SK-N-SH (cell line): ENCODE measurements around the gene GPC5. TPM values are rescaled to one million over a fixed set of nuclear protein-coding genes. Genes with fewer than 3 reads are reported as not detected.
A peak's percentile ranks its signal among the peaks of the same experiment; 100 is the strongest.

Experiments used
- CTCF ChIA-PET: fragments of 300-600, 350-600 bp; formaldehyde crosslinking; extraction: SDS; loops from one replicate; lab custom pipeline; 2021; lab: Yijun Ruan, JAX
- POLR2A ChIA-PET: fragments of 350-600 bp; sonication (Branson Sonifier 250); formaldehyde crosslinking; extraction: SDS; loops from one replicate; lab custom pipeline; 2020; ENCODE audit warnings: antibody characterized with exemption, inconsistent platforms; lab: Yijun Ruan, JAX
- DNase-seq: peaks from one replicate; pipeline ENCODE4 v3.0.0; 2012
- H2AFZ ChIP-seq: fragments of 200-600 bp; sonication (generic); 2 replicates; pipeline ENCODE4 v1.8.1; 2016; ENCODE audit warnings: antibody characterized with exemption, mild to moderate bottlenecking, low read depth
- H3F3A ChIP-seq: fragments of 200-600 bp; sonication (generic); replicated peaks from 2 replicates; pipeline ENCODE3; 2016; ENCODE audit warnings: antibody characterized with exemption, mild to moderate bottlenecking; ENCODE audit not compliant: insufficient read depth
- H3K27ac ChIP-seq, 2 experiments: fragments of 200-500 bp in 1 of 2; fragments of 200-600 bp in 1 of 2; sonication (Bioruptor generic) in 1 of 2; sonication (generic), shearing (Covaris generic) in 1 of 2; 2 replicates each; pipeline versions ENCODE4 v1.5.1 to v1.6.1; 2014 to 2016; ENCODE audit warnings: low read depth in 2 of 2, inconsistent platforms in 1 of 2, low read length in 1 of 2, mild to moderate bottlenecking in 1 of 2, mixed read lengths in 1 of 2
- H3K27me3 ChIP-seq: fragments of 200-600 bp; sonication (generic), shearing (Covaris generic); 2 replicates; pipeline ENCODE4 v1.6.1; 2016; ENCODE audit warnings: mixed run types; ENCODE audit not compliant: insufficient read depth
- H3K36me3 ChIP-seq, 2 experiments: fragments of 200-500 bp in 1 of 2; fragments of 200-600 bp in 1 of 2; sonication (Bioruptor generic) in 1 of 2; sonication (generic) in 1 of 2; replicated peaks in 1 of 2; 2 replicates each; pipeline versions ENCODE3 to v1.5.1; 2014 to 2016; ENCODE audit warnings: low read length in 1 of 2, mild to moderate bottlenecking in 1 of 2; ENCODE audit not compliant: insufficient read depth in 2 of 2, control insufficient read depth in 1 of 2
- H3K4me1 ChIP-seq, 2 experiments: fragments of 200-500 bp in 1 of 2; fragments of 200-600 bp in 1 of 2; sonication (Bioruptor generic) in 1 of 2; sonication (generic), shearing (Covaris generic) in 1 of 2; 2 replicates each; pipeline versions ENCODE4 v1.5.1 to v1.6.1; 2014 to 2016; ENCODE audit warnings: low read depth in 1 of 2, low read length in 1 of 2, mixed run types in 1 of 2; ENCODE audit not compliant: insufficient read depth in 2 of 2, control insufficient read depth in 1 of 2
- H3K4me2 ChIP-seq: fragments of 200-600 bp; sonication (generic), shearing (Covaris generic); 2 replicates; pipeline ENCODE4 v1.6.1; 2017; ENCODE audit warnings: mixed run types
- H3K4me3 ChIP-seq, 2 experiments: fragments of 200-500 bp in 1 of 2; fragments of 200-600 bp in 1 of 2; sonication (Bioruptor generic) in 1 of 2; sonication (generic), shearing (Covaris generic) in 1 of 2; 2 replicates each; pipeline versions ENCODE4 v1.5.1 to v1.8.1; 2014 to 2016; ENCODE audit warnings: low read depth in 2 of 2, inconsistent platforms in 1 of 2, low read length in 1 of 2, mild to moderate bottlenecking in 1 of 2, mixed read lengths in 1 of 2, moderate library complexity in 1 of 2
- H3K79me2 ChIP-seq: fragments of 200-600 bp; sonication (generic); 2 replicates; pipeline ENCODE4 v1.8.1; 2017; ENCODE audit warnings: mild to moderate bottlenecking; ENCODE audit not compliant: insufficient read depth
- H3K9ac ChIP-seq: fragments of 200-600 bp; sonication (generic); 2 replicates; pipeline ENCODE4 v1.6.1; 2017; ENCODE audit warnings: mixed run types
- H3K9me2 ChIP-seq: fragments of 200-600 bp; sonication (generic); 2 replicates; pipeline ENCODE4 v1.6.1; 2017; ENCODE audit warnings: mixed run types
- H3K9me3 ChIP-seq: fragments of 200-600 bp; sonication (generic); 2 replicates; pipeline ENCODE4 v1.6.1; 2017; ENCODE audit warnings: mixed run types, mild to moderate bottlenecking, moderate library complexity
- H4K20me1 ChIP-seq: fragments of 200-600 bp; sonication (generic); 2 replicates; pipeline ENCODE4 v1.6.1; 2017; ENCODE audit warnings: mild to moderate bottlenecking, mixed run types; ENCODE audit not compliant: insufficient read depth
- CHD2 ChIP-seq: fragments of 150-350 bp; IDR thresholded peaks from 2 replicates; pipeline ENCODE4 v1.6.1; 2018; ENCODE audit warnings: low read length; ENCODE audit not compliant: partially characterized antibody
- EP300 ChIP-seq, 2 experiments: IDR thresholded peaks; 2 replicates each; pipeline versions ENCODE4 v1.4.0 to v1.6.1; 2012; ENCODE audit warnings: borderline replicate concordance in 1 of 2, low read depth in 1 of 2, low read length in 1 of 2
- EZH2phosphoT487 ChIP-seq: fragments of 200-600 bp; sonication (generic); IDR thresholded peaks from 2 replicates; pipeline ENCODE4 v1.6.1; 2017; ENCODE audit warnings: low read depth, mixed run types, mild to moderate bottlenecking, antibody characterized with exemption, moderate library complexity, borderline replicate concordance
- FOXJ3 ChIP-seq: sonication (generic); formaldehyde crosslinking; IDR thresholded peaks from 2 replicates; pipeline ENCODE4 v1.5.1; 2020; ENCODE audit warnings: mild to moderate bottlenecking, missing genetic modification reagents
- FOXM1 ChIP-seq: IDR thresholded peaks from 2 replicates; pipeline ENCODE4 v1.4.0; 2012; ENCODE audit warnings: low read depth, mild to moderate bottlenecking
- GATA2 ChIP-seq: sonication (generic); formaldehyde crosslinking; IDR thresholded peaks from 2 replicates; pipeline ENCODE4 v1.5.0; 2020; ENCODE audit warnings: mild to moderate bottlenecking, missing genetic modification reagents
- JUND ChIP-seq: IDR thresholded peaks from 2 replicates; pipeline ENCODE4 v1.4.0; 2012
- NFIC ChIP-seq: IDR thresholded peaks from 2 replicates; pipeline ENCODE4 v1.4.0; 2012; ENCODE audit warnings: borderline replicate concordance
- NRF1 ChIP-seq: IDR thresholded peaks from 2 replicates; pipeline ENCODE4 v1.6.1; 2012; ENCODE audit warnings: low read depth, mild to moderate bottlenecking, low read length
- POLR2AphosphoS5 ChIP-seq: IDR thresholded peaks from 2 replicates; pipeline ENCODE4 v1.6.1; 2012; ENCODE audit warnings: low read depth, low read length
- RAD21 ChIP-seq: IDR thresholded peaks from 2 replicates; pipeline ENCODE4 v1.6.1; 2012; ENCODE audit warnings: mild to moderate bottlenecking, low read length
- SIN3A ChIP-seq: IDR thresholded peaks from 2 replicates; pipeline ENCODE4 v1.6.1; 2012; ENCODE audit warnings: low read depth, mild to moderate bottlenecking, low read length, moderate library complexity, borderline replicate concordance
- SMC3 ChIP-seq: IDR thresholded peaks from 2 replicates; pipeline ENCODE4 v1.6.1; 2012; ENCODE audit warnings: low read depth, low read length, improper control_type of control experiment
- TAF1 ChIP-seq: IDR thresholded peaks from 2 replicates; pipeline ENCODE4 v1.6.1; 2012; ENCODE audit warnings: low read depth, mild to moderate bottlenecking, low read length, moderate library complexity, borderline replicate concordance
- TCF12 ChIP-seq: IDR thresholded peaks from 2 replicates; pipeline ENCODE4 v1.4.0; 2012
- YY1 ChIP-seq: IDR thresholded peaks from 2 replicates; pipeline ENCODE4 v1.4.0; 2012; ENCODE audit warnings: low read depth, mild to moderate bottlenecking
- WGBS: methylation state at CpG from one replicate; pipeline ENCODE4 v1.1.6; 2017; ENCODE audit warnings: low lambda C conversion rate; 5-methylcytosine and 5-hydroxymethylcytosine counted together
- polyA plus RNA-seq, 3 experiments: library from polyadenylated mRNA; depleted of rRNA; stranded (reverse); fragments of >200 nt; gene quantifications; 2 replicates each; pipeline ENCODE4 v1.2.3, GENCODE V29; 2012
- TF ChIP-seq, protein P1 (sequence below): IDR thresholded peaks from 2 replicates; pipeline ENCODE4; 2012
- TF ChIP-seq, protein P2 (sequence below): IDR thresholded peaks from 2 replicates; pipeline ENCODE4 v1.4.0; 2012; ENCODE audit warnings: low read depth
- TF ChIP-seq, protein P3 (sequence below): IDR thresholded peaks from 2 replicates; pipeline ENCODE4 v1.4.0; 2012; ENCODE audit warnings: low read depth, borderline replicate concordance
- TF ChIP-seq, protein P4 (sequence below): IDR thresholded peaks from 2 replicates; pipeline ENCODE4 v1.6.1; 2012; ENCODE audit warnings: mild to moderate bottlenecking, low read depth, low read length, moderate library complexity

The GPC5 gene
- polyA plus RNA-seq, 1 of the 3 experiments (the other 2 are of a cell fraction) = 0.03 TPM

DNA sequence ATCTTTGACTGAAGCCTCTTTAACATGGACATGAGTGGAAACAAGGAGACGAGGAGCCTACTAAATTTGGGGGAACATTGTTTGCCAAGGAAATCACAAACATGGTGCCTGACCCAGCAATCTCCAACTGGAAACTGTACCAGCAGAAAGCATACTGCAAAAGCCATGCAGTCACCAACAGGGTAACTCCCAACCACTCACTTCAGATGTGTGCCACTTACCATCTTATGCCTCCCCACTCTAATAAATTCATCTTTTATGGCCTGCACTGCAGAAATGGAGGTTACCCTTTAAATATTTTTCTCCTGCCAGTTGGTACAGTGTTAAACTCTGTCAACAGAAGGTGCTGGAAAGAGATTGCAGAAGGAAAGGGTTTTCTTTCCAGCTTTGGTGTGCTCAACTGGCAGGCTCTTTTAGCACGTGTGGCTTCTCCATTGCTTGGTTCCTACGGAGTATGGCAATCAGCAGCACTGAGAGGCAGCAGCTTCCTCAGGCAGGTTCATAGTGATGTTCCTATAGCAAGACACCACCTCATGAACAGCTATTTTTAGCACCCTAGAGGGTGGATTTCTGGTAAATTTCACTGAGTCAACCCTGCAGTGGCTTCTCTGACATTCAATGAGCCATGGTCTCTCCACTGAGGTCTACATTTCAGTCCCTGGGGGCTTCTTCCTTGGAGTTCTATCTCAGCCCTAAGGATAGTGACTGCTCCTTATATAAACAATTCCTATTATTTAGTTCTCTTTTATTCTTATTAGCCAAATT is 29.6 kb upstream of the GPC5 start:
- Histone ChIP-seq H3K9ac (no peak overlapping the region), H2AFZ (no peak overlapping the region), H3K9me3 (no peaks in the 10 kb centered on the region), H3K9me2 (no peaks in the 10 kb centered on the region), H3K4me3 (no peak overlapping the region), H3K79me2 (no peaks in the 10 kb centered on the region), H3K27ac (no peak overlapping the region), H4K20me1 (no peaks in the 10 kb centered on the region), H3F3A (no peaks in the 10 kb centered on the region), H3K27me3 (no peaks in the 10 kb centered on the region), H3K4me1 (no peaks in the 10 kb centered on the region), H3K4me2 (peak overlapping the region; percentile 33; the same call in 1 of the 2 replicates), H3K36me3 (peaks cover 0 to 7% of the 10 kb centered on the region in 2 experiments)
- DNase-seq = no peak
- CTCF ChIA-PET = interaction anchor here (0.9 to 3.0 kb wide), 2 partner anchors 13 to 413 kb away, joined by 3 to 10 read pairs; no protein-coding TSS in a partner anchor
- 92% methylated on average over 3 of the region's 3 CpGs for WGBS
- POLR2A ChIA-PET = no interaction called here
- TF ChIP-seq, protein P1, sequence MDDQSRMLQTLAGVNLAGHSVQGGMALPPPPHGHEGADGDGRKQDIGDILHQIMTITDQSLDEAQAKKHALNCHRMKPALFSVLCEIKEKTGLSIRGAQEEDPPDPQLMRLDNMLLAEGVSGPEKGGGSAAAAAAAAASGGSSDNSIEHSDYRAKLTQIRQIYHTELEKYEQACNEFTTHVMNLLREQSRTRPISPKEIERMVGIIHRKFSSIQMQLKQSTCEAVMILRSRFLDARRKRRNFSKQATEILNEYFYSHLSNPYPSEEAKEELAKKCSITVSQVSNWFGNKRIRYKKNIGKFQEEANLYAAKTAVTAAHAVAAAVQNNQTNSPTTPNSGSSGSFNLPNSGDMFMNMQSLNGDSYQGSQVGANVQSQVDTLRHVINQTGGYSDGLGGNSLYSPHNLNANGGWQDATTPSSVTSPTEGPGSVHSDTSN = no peak
- no peak for TF ChIP-seq NRF1
- TF ChIP-seq, protein P2, sequence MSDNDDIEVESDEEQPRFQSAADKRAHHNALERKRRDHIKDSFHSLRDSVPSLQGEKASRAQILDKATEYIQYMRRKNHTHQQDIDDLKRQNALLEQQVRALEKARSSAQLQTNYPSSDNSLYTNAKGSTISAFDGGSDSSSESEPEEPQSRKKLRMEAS = no peak
- TF ChIP-seq SIN3A = no peak
- no peak for TF ChIP-seq CHD2
- no peak for TF ChIP-seq JUND
- TF ChIP-seq, protein P3, sequence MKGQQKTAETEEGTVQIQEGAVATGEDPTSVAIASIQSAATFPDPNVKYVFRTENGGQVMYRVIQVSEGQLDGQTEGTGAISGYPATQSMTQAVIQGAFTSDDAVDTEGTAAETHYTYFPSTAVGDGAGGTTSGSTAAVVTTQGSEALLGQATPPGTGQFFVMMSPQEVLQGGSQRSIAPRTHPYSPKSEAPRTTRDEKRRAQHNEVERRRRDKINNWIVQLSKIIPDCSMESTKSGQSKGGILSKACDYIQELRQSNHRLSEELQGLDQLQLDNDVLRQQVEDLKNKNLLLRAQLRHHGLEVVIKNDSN = no peak
- no peak for TF ChIP-seq YY1
- TF ChIP-seq GATA2 (CRISPR knock-in tag) = no peak
- TF ChIP-seq FOXM1 = no peak
- TF ChIP-seq SMC3 = no peak
- TF ChIP-seq FOXJ3 = no peak
- TF ChIP-seq POLR2AphosphoS5 = no peak
- TF ChIP-seq EP300 (IDR thresholded peaks at IDR 0.05; ENCODE audit: borderline replicate concordance in 1 of 2, low read depth in 1 of 2, low read length in 1 of 2) = no peak

DNA sequence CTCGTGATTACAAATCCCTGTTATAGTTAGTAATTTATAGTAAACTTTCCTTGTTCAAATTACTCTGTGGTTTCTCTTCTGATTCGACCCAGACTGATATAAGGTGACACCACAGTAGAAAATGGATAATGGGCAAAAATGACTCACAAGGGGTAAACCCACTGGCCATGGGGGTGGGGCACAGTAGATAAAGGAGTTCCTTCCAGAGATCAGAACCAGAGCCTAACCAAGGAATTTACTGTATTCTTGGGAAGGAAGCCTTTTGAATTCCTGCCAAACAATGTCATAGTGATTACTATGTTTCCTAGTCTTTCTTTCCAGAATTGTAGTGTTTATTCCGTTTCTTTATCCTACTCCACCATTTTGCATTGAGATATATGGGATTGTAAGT is 29.0 kb upstream of the GPC5 start:
- no peaks in the 10 kb centered on the region for H3K9me3 ChIP-seq
- ChIA-PET POLR2A (interaction anchor here (1.3 kb wide), 1 partner anchor 22 kb away, joined by 3 read pairs; no protein-coding TSS in a partner anchor), CTCF (interaction anchor here (0.9 to 3.0 kb wide), 3 partner anchors 12 to 412 kb away, joined by 3 to 10 read pairs (median 5); no protein-coding TSS in a partner anchor)
- no peak for TF ChIP-seq EZH2phosphoT487
- peak; percentile 73 for TF ChIP-seq TCF12
- TF ChIP-seq FOXM1 = no peak
- TF ChIP-seq, protein P1 = peak; percentile 11; the same call in 1 of the 2 replicates
- TF ChIP-seq TAF1 = no peak
- peak; percentile 20; the same call in 1 of the 2 replicates for TF ChIP-seq NFIC
- no peak for TF ChIP-seq RAD21
- TF ChIP-seq EP300 (IDR thresholded peaks at IDR 0.05; ENCODE audit: borderline replicate concordance in 1 of 2, low read depth in 1 of 2, low read length in 1 of 2) = 0 out of 4 replicates have a peak, but pooled peaks of 1 of the 2 experiments have one; percentile 6
- TF ChIP-seq, protein P4, sequence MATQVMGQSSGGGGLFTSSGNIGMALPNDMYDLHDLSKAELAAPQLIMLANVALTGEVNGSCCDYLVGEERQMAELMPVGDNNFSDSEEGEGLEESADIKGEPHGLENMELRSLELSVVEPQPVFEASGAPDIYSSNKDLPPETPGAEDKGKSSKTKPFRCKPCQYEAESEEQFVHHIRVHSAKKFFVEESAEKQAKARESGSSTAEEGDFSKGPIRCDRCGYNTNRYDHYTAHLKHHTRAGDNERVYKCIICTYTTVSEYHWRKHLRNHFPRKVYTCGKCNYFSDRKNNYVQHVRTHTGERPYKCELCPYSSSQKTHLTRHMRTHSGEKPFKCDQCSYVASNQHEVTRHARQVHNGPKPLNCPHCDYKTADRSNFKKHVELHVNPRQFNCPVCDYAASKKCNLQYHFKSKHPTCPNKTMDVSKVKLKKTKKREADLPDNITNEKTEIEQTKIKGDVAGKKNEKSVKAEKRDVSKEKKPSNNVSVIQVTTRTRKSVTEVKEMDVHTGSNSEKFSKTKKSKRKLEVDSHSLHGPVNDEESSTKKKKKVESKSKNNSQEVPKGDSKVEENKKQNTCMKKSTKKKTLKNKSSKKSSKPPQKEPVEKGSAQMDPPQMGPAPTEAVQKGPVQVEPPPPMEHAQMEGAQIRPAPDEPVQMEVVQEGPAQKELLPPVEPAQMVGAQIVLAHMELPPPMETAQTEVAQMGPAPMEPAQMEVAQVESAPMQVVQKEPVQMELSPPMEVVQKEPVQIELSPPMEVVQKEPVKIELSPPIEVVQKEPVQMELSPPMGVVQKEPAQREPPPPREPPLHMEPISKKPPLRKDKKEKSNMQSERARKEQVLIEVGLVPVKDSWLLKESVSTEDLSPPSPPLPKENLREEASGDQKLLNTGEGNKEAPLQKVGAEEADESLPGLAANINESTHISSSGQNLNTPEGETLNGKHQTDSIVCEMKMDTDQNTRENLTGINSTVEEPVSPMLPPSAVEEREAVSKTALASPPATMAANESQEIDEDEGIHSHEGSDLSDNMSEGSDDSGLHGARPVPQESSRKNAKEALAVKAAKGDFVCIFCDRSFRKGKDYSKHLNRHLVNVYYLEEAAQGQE = no peak
- no peaks in the 10 kb centered on the region for H3K9me2 ChIP-seq
- no peaks in the 10 kb centered on the region for H3K27me3 ChIP-seq
- 42% methylated on average over 3 of the region's 3 CpGs for WGBS
- no peak overlapping the region for H2AFZ ChIP-seq
- H3K27ac ChIP-seq = no peak overlapping the region
- H3K4me2 ChIP-seq = peak overlapping the region; percentile 33; the same call in 1 of the 2 replicates
- H3K79me2 ChIP-seq = no peaks in the 10 kb centered on the region
- H3F3A ChIP-seq = no peaks in the 10 kb centered on the region
- H4K20me1 ChIP-seq = no peaks in the 10 kb centered on the region
- H3K4me3 ChIP-seq = no peak overlapping the region
- H3K36me3 ChIP-seq = peaks cover 0 to 6% of the 10 kb centered on the region in 2 experiments
- no peaks in the 10 kb centered on the region for H3K4me1 ChIP-seq
- no peak overlapping the region for H3K9ac ChIP-seq
- DNase-seq = no peak
